ENCODE measurements around the gene BICRAL. TPM values are rescaled to one million over a fixed set of nuclear protein-coding genes. Genes with fewer than 3 reads are reported as not detected.

The BICRAL gene
- polyA plus RNA-seq, 1 of the 3 experiments (the other 2 are of a cell fraction) = 5.1 TPM

- TF ChIP-seq IRF3 (IDR thresholded peaks at IDR 0.05; ENCODE audit: low read depth, low read length) = no peak
Measured at GRCh38 chr6:42909835-42910234, 128.0 kb downstream of the BICRAL start (continued).

- Histone ChIP-seq H3K36me3 (replicated peaks in 1 of 2; ENCODE audit: control insufficient read depth in 1 of 2, insufficient read depth in 2 of 2, low read length in 1 of 2) (no peaks in the 10 kb centered on the region), H2AFZ (ENCODE audit: low read depth) (no peak overlapping the region), H3K4me3 (ENCODE audit: low read depth in 2 of 2, low read length in 1 of 2) (no peak overlapping the region), H3F3A (replicated peaks; ENCODE audit: insufficient read depth) (no peaks in the 10 kb centered on the region), H3K79me2 (ENCODE audit: insufficient read depth) (no peaks in the 10 kb centered on the region), H3K9me3 (no peaks in the 10 kb centered on the region), H3K9ac (no peak overlapping the region), H3K27me3 (ENCODE audit: insufficient read depth) (no peaks in the 10 kb centered on the region), H3K9me2 (no peaks in the 10 kb centered on the region), H3K4me2 (no peak overlapping the region), H3K4me1 (ENCODE audit: control insufficient read depth in 1 of 2, insufficient read depth in 2 of 2, low read depth in 1 of 2, low read length in 1 of 2) (no peaks in the 10 kb centered on the region), H3K27ac (ENCODE audit: low read depth in 2 of 2, low read length in 1 of 2) (no peak overlapping the region), H4K20me1 (ENCODE audit: insufficient read depth) (no peaks in the 10 kb centered on the region)
- ChIA-PET CTCF (interaction anchor here (0.9 to 1.6 kb wide), 2 partner anchors 11 to 232 kb away, joined by 3 to 7 read pairs; no protein-coding TSS in a partner anchor), POLR2A (no interaction called here)
- 68% methylated on average over 31 of the region's 49 CpGs for WGBS (ENCODE audit: low lambda C conversion rate)
- DNase-seq = peak; percentile 32
- TF ChIP-seq SIN3A (IDR thresholded peaks at IDR 0.05; ENCODE audit: borderline replicate concordance, low read depth, low read length) (no peak), POLR2AphosphoS5 (IDR thresholded peaks at IDR 0.05; ENCODE audit: low read depth, low read length) (no peak)
Measured at GRCh38 chr6:42911171-42912021, 129.5 kb downstream of the BICRAL start.

GRCh38 chr6:42914546-42914945, 132.7 kb downstream of the BICRAL start:
- Histone ChIP-seq H3K4me2 (no peak overlapping the region), H3K9ac (no peak overlapping the region), H3K27me3 (ENCODE audit: insufficient read depth) (no peaks in the 10 kb centered on the region), H4K20me1 (ENCODE audit: insufficient read depth) (no peaks in the 10 kb centered on the region), H3K79me2 (ENCODE audit: insufficient read depth) (no peaks in the 10 kb centered on the region), H3K9me2 (no peaks in the 10 kb centered on the region), H3F3A (replicated peaks; ENCODE audit: insufficient read depth) (no peaks in the 10 kb centered on the region), H2AFZ (ENCODE audit: low read depth) (no peak overlapping the region), H3K9me3 (no peaks in the 10 kb centered on the region), H3K4me1 (ENCODE audit: control insufficient read depth in 1 of 2, insufficient read depth in 2 of 2, low read depth in 1 of 2, low read length in 1 of 2) (no peaks in the 10 kb centered on the region), H3K4me3 (ENCODE audit: low read depth in 2 of 2, low read length in 1 of 2) (no peak overlapping the region), H3K27ac (ENCODE audit: low read depth in 2 of 2, low read length in 1 of 2) (no peak overlapping the region), H3K36me3 (replicated peaks in 1 of 2; ENCODE audit: control insufficient read depth in 1 of 2, insufficient read depth in 2 of 2, low read length in 1 of 2) (no peaks in the 10 kb centered on the region)
- TF ChIP-seq FOSL2 (IDR thresholded peaks at IDR 0.05; ENCODE audit: borderline replicate concordance, low read depth) (no peak), IRF3 (IDR thresholded peaks at IDR 0.05; ENCODE audit: low read depth, low read length) (no peak), PBX3 (IDR thresholded peaks at IDR 0.05) (no peak), RCOR1 (IDR thresholded peaks at IDR 0.05; ENCODE audit: low read length) (no peak), ELF1 (IDR thresholded peaks at IDR 0.05) (no peak), YY1 (IDR thresholded peaks at IDR 0.05; ENCODE audit: low read depth) (no peak), FOXM1 (IDR thresholded peaks at IDR 0.05; ENCODE audit: low read depth) (no peak), EZH2phosphoT487 (IDR thresholded peaks at IDR 0.05; ENCODE audit: borderline replicate concordance, low read depth) (no peak), RXRA (IDR thresholded peaks at IDR 0.05; ENCODE audit: borderline replicate concordance, low read depth) (no peak), EP300 (IDR thresholded peaks at IDR 0.05; ENCODE audit: borderline replicate concordance in 1 of 2, low read depth in 1 of 2, low read length in 1 of 2) (no peak), GATA2 (CRISPR knock-in tag; IDR thresholded peaks at IDR 0.05) (no peak), ZBTB33 (IDR thresholded peaks at IDR 0.05; ENCODE audit: borderline replicate concordance, low read depth) (no peak)
- DNase-seq = no peak
- ChIA-PET POLR2A (interaction anchor here (1.6 kb wide), 1 partner anchor 14 kb away, joined by 6 read pairs; the partner anchor contains the start of gene CNPY3), CTCF (interaction anchor here (0.6 to 2.4 kb wide), 3 partner anchors 14 to 229 kb away, joined by 3 to 7 read pairs (median 4); no protein-coding TSS in a partner anchor)
- 78% methylated on average over 4 of the region's 4 CpGs for WGBS (ENCODE audit: low lambda C conversion rate)
